HEK293 (cell line): ENCODE measurements around the gene C20orf144.

Source experiments
- EGR2 ChIP-seq: fragments of 450-650 bp; formaldehyde crosslinking; IDR thresholded peaks from 2 replicates; pipeline ENCODE4 v1.5.1; 2016; ENCODE audit warnings: low read depth, missing biosample characterization, missing genetic modification characterization
- GFI1B ChIP-seq: fragments of 450-650 bp; formaldehyde crosslinking; IDR thresholded peaks from 2 replicates; pipeline ENCODE4 v1.5.1; 2016; ENCODE audit warnings: missing biosample characterization, missing genetic modification characterization
- GLIS1 ChIP-seq: fragments of 450-650 bp; formaldehyde crosslinking; IDR thresholded peaks from 2 replicates; pipeline ENCODE4 v1.5.1; 2016; ENCODE audit warnings: missing biosample characterization, missing genetic modification characterization
- HOXC10 ChIP-seq: sonication (generic); formaldehyde crosslinking; IDR thresholded peaks from 2 replicates; pipeline ENCODE4 v1.8.1; 2023; ENCODE audit warnings: mild to moderate bottlenecking, missing genetic modification reagents
- HOXD13 ChIP-seq: sonication (generic); formaldehyde crosslinking; IDR thresholded peaks from 2 replicates; pipeline ENCODE4 v1.8.0; 2022; ENCODE audit warnings: missing genetic modification reagents, borderline replicate concordance
- KLF1 ChIP-seq: fragments of 450-650 bp; formaldehyde crosslinking; IDR thresholded peaks from 2 replicates; pipeline ENCODE4 v1.5.1; 2016; ENCODE audit warnings: missing biosample characterization, missing genetic modification characterization
- KLF10 ChIP-seq: fragments of 450-650 bp; IDR thresholded peaks from 2 replicates; pipeline ENCODE4 v1.5.1; 2018; ENCODE audit warnings: missing biosample characterization, mild to moderate bottlenecking, missing genetic modification characterization
- KLF16 ChIP-seq: fragments of 450-650 bp; formaldehyde crosslinking; IDR thresholded peaks from 2 replicates; pipeline ENCODE4 v1.5.1; 2017; ENCODE audit warnings: missing biosample characterization, missing genetic modification characterization
- PRDM10 ChIP-seq: fragments of 450-650 bp; formaldehyde crosslinking; IDR thresholded peaks from 2 replicates; pipeline ENCODE4 v1.5.1; 2016; ENCODE audit warnings: missing biosample characterization, missing genetic modification characterization
- REST ChIP-seq: fragments of 450-650 bp; formaldehyde crosslinking; IDR thresholded peaks from 2 replicates; pipeline ENCODE4 v1.5.1; 2016; ENCODE audit warnings: missing biosample characterization, missing genetic modification characterization
- SCRT1 ChIP-seq: fragments of 450-650 bp; formaldehyde crosslinking; IDR thresholded peaks from 2 replicates; pipeline ENCODE4 v1.5.1; 2016; ENCODE audit warnings: missing biosample characterization, missing genetic modification characterization, borderline replicate concordance
- SCRT2 ChIP-seq: fragments of 450-650 bp; formaldehyde crosslinking; IDR thresholded peaks from 2 replicates; pipeline ENCODE4 v1.5.1; 2016; ENCODE audit warnings: missing biosample characterization, missing genetic modification characterization
- WT1 ChIP-seq: fragments of 450-650 bp; formaldehyde crosslinking; IDR thresholded peaks from 2 replicates; pipeline ENCODE4 v1.5.1; 2016; ENCODE audit warnings: missing biosample characterization, missing genetic modification characterization
- YY2 ChIP-seq: fragments of 450-650 bp; formaldehyde crosslinking; IDR thresholded peaks from 2 replicates; pipeline ENCODE4 v1.5.1; 2016; ENCODE audit warnings: missing biosample characterization, missing genetic modification characterization
- ZFP37 ChIP-seq: fragments of 450-650 bp; formaldehyde crosslinking; IDR thresholded peaks from 2 replicates; pipeline ENCODE4 v1.5.1; 2016; ENCODE audit warnings: missing biosample characterization, missing genetic modification characterization
- ZNF239 ChIP-seq: fragments of 450-650 bp; formaldehyde crosslinking; IDR thresholded peaks from 2 replicates; pipeline ENCODE4 v1.5.1; 2016; ENCODE audit warnings: missing biosample characterization, missing genetic modification characterization
- ZNF266 ChIP-seq: fragments of 450-650 bp; formaldehyde crosslinking; IDR thresholded peaks from 2 replicates; pipeline ENCODE4 v1.5.1; 2016; ENCODE audit warnings: missing biosample characterization, missing genetic modification characterization, low read depth
- ZNF335 ChIP-seq: fragments of 450-650 bp; formaldehyde crosslinking; conservative IDR thresholded peaks from 2 replicates; pipeline ENCODE4 v1.5.1; 2016; ENCODE audit warnings: missing biosample characterization, missing genetic modification characterization
- ZNF341 ChIP-seq: fragments of 450-650 bp; formaldehyde crosslinking; IDR thresholded peaks from 2 replicates; pipeline ENCODE4; 2016; ENCODE audit warnings: low read depth, missing biosample characterization, missing genetic modification characterization
- ZNF350 ChIP-seq: fragments of 450-650 bp; formaldehyde crosslinking; IDR thresholded peaks from 2 replicates; pipeline ENCODE4 v1.5.0; 2017; ENCODE audit warnings: missing biosample characterization, mild to moderate bottlenecking, missing genetic modification characterization
- ZNF354C ChIP-seq: fragments of 450-650 bp; formaldehyde crosslinking; IDR thresholded peaks from 2 replicates; pipeline ENCODE4 v1.5.1; 2016; ENCODE audit warnings: missing biosample characterization, missing genetic modification characterization, low read depth, borderline replicate concordance
- ZNF37A ChIP-seq: fragments of 450-650 bp; IDR thresholded peaks from 2 replicates; pipeline ENCODE4 v1.5.1; 2018; ENCODE audit warnings: missing biosample characterization, missing genetic modification characterization
- ZNF394 ChIP-seq: fragments of 450-650 bp; formaldehyde crosslinking; IDR thresholded peaks from 2 replicates; pipeline ENCODE4 v1.5.1; 2016; ENCODE audit warnings: missing biosample characterization, missing genetic modification characterization, mild to moderate bottlenecking, moderate library complexity, borderline replicate concordance
- ZNF501 ChIP-seq: fragments of 450-650 bp; formaldehyde crosslinking; IDR thresholded peaks from 2 replicates; pipeline ENCODE4 v1.5.1; 2016; ENCODE audit warnings: missing biosample characterization, missing genetic modification characterization
- ZNF600 ChIP-seq: fragments of 450-650 bp; formaldehyde crosslinking; IDR thresholded peaks from 2 replicates; pipeline ENCODE4 v1.5.1; 2016; ENCODE audit warnings: missing biosample characterization, missing genetic modification characterization
- ZNF654 ChIP-seq: fragments of 450-650 bp; formaldehyde crosslinking; IDR thresholded peaks from 2 replicates; pipeline ENCODE4 v1.5.1; 2016; ENCODE audit warnings: low read depth, missing biosample characterization, missing genetic modification characterization
- ZNF76 ChIP-seq: fragments of 450-650 bp; formaldehyde crosslinking; IDR thresholded peaks from 2 replicates; pipeline ENCODE4; 2016; ENCODE audit warnings: low read depth, missing biosample characterization, missing genetic modification characterization, borderline replicate concordance
- ZNF776 ChIP-seq: fragments of 450-650 bp; formaldehyde crosslinking; IDR thresholded peaks from 2 replicates; pipeline ENCODE4 v1.5.0; 2017; ENCODE audit warnings: missing biosample characterization, missing genetic modification characterization, borderline replicate concordance
- ZNF785 ChIP-seq: fragments of 450-650 bp; formaldehyde crosslinking; IDR thresholded peaks from 2 replicates; pipeline ENCODE4 v1.5.1; 2016; ENCODE audit warnings: missing biosample characterization, missing genetic modification characterization
- TF ChIP-seq, protein P1 (sequence below): fragments of 450-650 bp; formaldehyde crosslinking; IDR thresholded peaks from 2 replicates; pipeline ENCODE4 v1.5.1; 2016; ENCODE audit warnings: missing biosample characterization, missing genetic modification characterization, borderline replicate concordance
- TF ChIP-seq, protein P2 (sequence below): fragments of 450-650 bp; formaldehyde crosslinking; IDR thresholded peaks from 2 replicates; pipeline ENCODE4 v1.5.1; 2016; ENCODE audit warnings: missing biosample characterization, missing genetic modification characterization

Gene C20orf144

GRCh38 chr20:33675136-33675959, 13.2 kb downstream of the C20orf144 start (continued):
- TF ChIP-seq PRDM10 (tag by site-specific recombination), result peak; percentile 71
- TF ChIP-seq ZNF335 (tag by site-specific recombination), result no peak
- no peak for TF ChIP-seq ZNF785 (tag by site-specific recombination)
- no peak for TF ChIP-seq HOXD13 (CRISPR knock-in tag)
- TF ChIP-seq ZNF654, result no peak
- TF ChIP-seq ZNF501, result no peak
- no peak for TF ChIP-seq ZNF239 (tag by site-specific recombination)
- TF ChIP-seq ZNF776 (tag by site-specific recombination), result no peak
- no peak for TF ChIP-seq KLF10 (tag by site-specific recombination)
- TF ChIP-seq, protein P1, sequence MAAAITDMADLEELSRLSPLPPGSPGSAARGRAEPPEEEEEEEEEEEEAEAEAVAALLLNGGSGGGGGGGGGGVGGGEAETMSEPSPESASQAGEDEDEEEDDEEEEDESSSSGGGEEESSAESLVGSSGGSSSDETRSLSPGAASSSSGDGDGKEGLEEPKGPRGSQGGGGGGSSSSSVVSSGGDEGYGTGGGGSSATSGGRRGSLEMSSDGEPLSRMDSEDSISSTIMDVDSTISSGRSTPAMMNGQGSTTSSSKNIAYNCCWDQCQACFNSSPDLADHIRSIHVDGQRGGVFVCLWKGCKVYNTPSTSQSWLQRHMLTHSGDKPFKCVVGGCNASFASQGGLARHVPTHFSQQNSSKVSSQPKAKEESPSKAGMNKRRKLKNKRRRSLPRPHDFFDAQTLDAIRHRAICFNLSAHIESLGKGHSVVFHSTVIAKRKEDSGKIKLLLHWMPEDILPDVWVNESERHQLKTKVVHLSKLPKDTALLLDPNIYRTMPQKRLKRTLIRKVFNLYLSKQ, result no peak
- no peak for TF ChIP-seq ZNF37A (tag by site-specific recombination)
- TF ChIP-seq GLIS1, result peak; percentile 98
- 0 out of 2 replicates have a peak, but pooled peaks have one; percentile 40 for TF ChIP-seq WT1 (tag by site-specific recombination)
- no peak for TF ChIP-seq ZNF341 (tag by site-specific recombination)
- TF ChIP-seq ZNF354C (tag by site-specific recombination), result no peak
- TF ChIP-seq ZNF76, result no peak
- no peak for TF ChIP-seq KLF16 (tag by site-specific recombination)
- no peak for TF ChIP-seq ZNF266
- no peak for TF ChIP-seq ZNF350 (tag by site-specific recombination)
- TF ChIP-seq, protein P2, sequence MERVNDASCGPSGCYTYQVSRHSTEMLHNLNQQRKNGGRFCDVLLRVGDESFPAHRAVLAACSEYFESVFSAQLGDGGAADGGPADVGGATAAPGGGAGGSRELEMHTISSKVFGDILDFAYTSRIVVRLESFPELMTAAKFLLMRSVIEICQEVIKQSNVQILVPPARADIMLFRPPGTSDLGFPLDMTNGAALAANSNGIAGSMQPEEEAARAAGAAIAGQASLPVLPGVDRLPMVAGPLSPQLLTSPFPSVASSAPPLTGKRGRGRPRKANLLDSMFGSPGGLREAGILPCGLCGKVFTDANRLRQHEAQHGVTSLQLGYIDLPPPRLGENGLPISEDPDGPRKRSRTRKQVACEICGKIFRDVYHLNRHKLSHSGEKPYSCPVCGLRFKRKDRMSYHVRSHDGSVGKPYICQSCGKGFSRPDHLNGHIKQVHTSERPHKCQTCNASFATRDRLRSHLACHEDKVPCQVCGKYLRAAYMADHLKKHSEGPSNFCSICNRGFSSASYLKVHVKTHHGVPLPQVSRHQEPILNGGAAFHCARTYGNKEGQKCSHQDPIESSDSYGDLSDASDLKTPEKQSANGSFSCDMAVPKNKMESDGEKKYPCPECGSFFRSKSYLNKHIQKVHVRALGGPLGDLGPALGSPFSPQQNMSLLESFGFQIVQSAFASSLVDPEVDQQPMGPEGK (tag by site-specific recombination), result no peak; the same call in 1 of the 2 replicates
- no peak for TF ChIP-seq ZNF394 (tag by site-specific recombination)
- no peak for TF ChIP-seq KLF1
- TF ChIP-seq REST (tag by site-specific recombination), result no peak
- TF ChIP-seq YY2, result no peak
- TF ChIP-seq SCRT2, result no peak
- TF ChIP-seq EGR2, result no peak
- TF ChIP-seq ZNF600 (tag by site-specific recombination), result peak; percentile 93
- no peak for TF ChIP-seq ZFP37 (tag by site-specific recombination)
- no peak for TF ChIP-seq SCRT1 (tag by site-specific recombination)
- no peak for TF ChIP-seq GFI1B (tag by site-specific recombination)
- TF ChIP-seq HOXC10 (CRISPR knock-in tag), result no peak
